GM12878 (cell line): ENCODE measurements around the gene STEAP4.

Experiments used
- CEBPZ ChIP-seq: fragments of 150-350 bp; IDR thresholded peaks from 2 replicates; pipeline ENCODE4 v1.6.1; 2016; ENCODE audit warnings: low read depth, low read length
- ELK1 ChIP-seq: IDR thresholded peaks from 2 replicates; pipeline ENCODE4 v1.6.1; 2012; ENCODE audit warnings: low read depth, low read length, improper control_type of control experiment
- EP300 ChIP-seq, 2 experiments: fragments of 150-350 bp in 1 of 2; IDR thresholded peaks; 2 replicates each; pipeline ENCODE4 v1.6.1; 2011 to 2012; ENCODE audit warnings: low read depth in 2 of 2, low read length in 2 of 2, borderline replicate concordance in 1 of 2, improper control_type of control experiment in 1 of 2, inconsistent platforms in 1 of 2; ENCODE audit not compliant: control insufficient read depth in 1 of 2
- JUNB ChIP-seq: IDR thresholded peaks from 2 replicates; pipeline ENCODE4 v1.6.1; 2016; ENCODE audit warnings: antibody characterized with exemption, mild to moderate bottlenecking
- NR2C2 ChIP-seq: IDR thresholded peaks from 2 replicates; pipeline ENCODE4 v1.6.1; 2011; ENCODE audit warnings: borderline replicate concordance, low read depth; ENCODE audit not compliant: control insufficient read depth, insufficient read length
- POLR2A ChIP-seq: IDR thresholded peaks from 2 replicates; pipeline ENCODE4 v1.6.1; 2011; ENCODE audit warnings: low read depth, mild to moderate bottlenecking, low read length
- POLR2AphosphoS5 ChIP-seq: IDR thresholded peaks from 2 replicates; pipeline ENCODE4 v1.6.1; 2011; ENCODE audit warnings: mild to moderate bottlenecking, low read length, inconsistent platforms
- RAD21 ChIP-seq: IDR thresholded peaks from 2 replicates; pipeline ENCODE4 v1.6.1; 2011; ENCODE audit warnings: mild to moderate bottlenecking, low read depth, low read length, moderate library complexity; ENCODE audit not compliant: insufficient read depth
- TCF12 ChIP-seq: IDR thresholded peaks from 2 replicates; pipeline ENCODE4 v1.6.1; 2011; ENCODE audit warnings: low read depth, mild to moderate bottlenecking, low read length
- TF ChIP-seq, protein P1 (sequence below), 3 experiments: IDR thresholded peaks in 2 of 3; conservative IDR thresholded peaks in 1 of 3; 2 replicates each; pipeline ENCODE4 v1.5.1; 2011; ENCODE audit warnings: low read depth in 3 of 3, low read length in 3 of 3, mild to moderate bottlenecking in 3 of 3, control low read depth in 2 of 3, moderate library complexity in 2 of 3, inconsistent platforms in 1 of 3, mixed read lengths in 1 of 3; ENCODE audit not compliant: control insufficient read depth in 2 of 3, insufficient read depth in 1 of 3; ENCODE audit errors: extremely low read depth in 1 of 3
- TF ChIP-seq, protein P2 (sequence below): fragments of 450-650 bp; IDR thresholded peaks from 2 replicates; pipeline ENCODE4 v1.6.1; 2016; ENCODE audit warnings: mild to moderate bottlenecking

DNA sequence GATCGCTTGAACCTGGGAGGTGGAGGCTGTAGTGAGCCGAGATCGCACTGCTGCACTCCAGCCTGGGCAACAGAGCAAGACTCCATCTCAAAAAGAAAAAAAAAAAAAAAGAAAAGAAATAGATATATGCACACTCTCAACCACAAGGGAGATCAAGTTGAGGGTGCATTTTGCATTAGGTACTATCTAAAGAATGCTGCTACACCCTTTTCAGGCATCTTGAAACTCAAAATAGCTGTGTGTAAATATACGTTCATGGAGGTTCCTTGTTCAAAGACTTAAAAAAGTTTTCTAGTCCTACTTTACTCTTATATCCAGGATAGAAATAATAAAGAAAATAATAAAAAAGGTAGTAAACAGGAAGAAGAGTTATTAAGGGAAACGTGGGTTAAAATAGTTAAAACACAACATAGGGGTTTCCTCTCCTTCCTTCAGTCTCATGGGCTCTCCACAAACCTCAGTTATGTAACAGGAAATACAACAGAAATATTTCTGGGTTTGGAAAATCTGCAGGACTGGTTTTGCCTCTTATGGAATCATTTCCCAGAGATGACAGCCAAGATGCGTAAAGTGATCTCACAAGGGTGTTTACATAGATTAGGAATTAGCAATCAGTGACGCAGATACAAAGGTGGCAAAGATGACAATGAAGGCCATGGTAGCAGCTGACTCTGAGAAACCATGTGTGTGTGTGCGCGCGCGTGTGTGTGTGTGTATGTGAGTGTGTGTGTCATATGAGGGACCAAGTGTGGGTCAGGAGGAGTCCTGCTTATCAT lies 15.1 kb downstream of the STEAP4 start:
- TF ChIP-seq JUNB, result no peak
- no peak for TF ChIP-seq RAD21
- TF ChIP-seq, protein P1, sequence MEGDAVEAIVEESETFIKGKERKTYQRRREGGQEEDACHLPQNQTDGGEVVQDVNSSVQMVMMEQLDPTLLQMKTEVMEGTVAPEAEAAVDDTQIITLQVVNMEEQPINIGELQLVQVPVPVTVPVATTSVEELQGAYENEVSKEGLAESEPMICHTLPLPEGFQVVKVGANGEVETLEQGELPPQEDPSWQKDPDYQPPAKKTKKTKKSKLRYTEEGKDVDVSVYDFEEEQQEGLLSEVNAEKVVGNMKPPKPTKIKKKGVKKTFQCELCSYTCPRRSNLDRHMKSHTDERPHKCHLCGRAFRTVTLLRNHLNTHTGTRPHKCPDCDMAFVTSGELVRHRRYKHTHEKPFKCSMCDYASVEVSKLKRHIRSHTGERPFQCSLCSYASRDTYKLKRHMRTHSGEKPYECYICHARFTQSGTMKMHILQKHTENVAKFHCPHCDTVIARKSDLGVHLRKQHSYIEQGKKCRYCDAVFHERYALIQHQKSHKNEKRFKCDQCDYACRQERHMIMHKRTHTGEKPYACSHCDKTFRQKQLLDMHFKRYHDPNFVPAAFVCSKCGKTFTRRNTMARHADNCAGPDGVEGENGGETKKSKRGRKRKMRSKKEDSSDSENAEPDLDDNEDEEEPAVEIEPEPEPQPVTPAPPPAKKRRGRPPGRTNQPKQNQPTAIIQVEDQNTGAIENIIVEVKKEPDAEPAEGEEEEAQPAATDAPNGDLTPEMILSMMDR (IDR thresholded peaks at IDR 0.05 in 2 of 3, conservative IDR thresholded peaks at IDR 0.05 in 1 of 3; ENCODE audit: control insufficient read depth in 2 of 3, extremely low read depth in 1 of 3, insufficient read depth in 1 of 3, low read depth in 3 of 3, low read length in 3 of 3), result no peak
- TF ChIP-seq CEBPZ, result no peak
- no peak for TF ChIP-seq TCF12
- no peak for TF ChIP-seq POLR2A
- no peak for TF ChIP-seq ELK1
- no peak for TF ChIP-seq POLR2AphosphoS5
- no peak for TF ChIP-seq EP300 (IDR thresholded peaks at IDR 0.05; ENCODE audit: borderline replicate concordance in 1 of 2, control insufficient read depth in 1 of 2, low read depth in 2 of 2, low read length in 2 of 2)
- TF ChIP-seq, protein P2, sequence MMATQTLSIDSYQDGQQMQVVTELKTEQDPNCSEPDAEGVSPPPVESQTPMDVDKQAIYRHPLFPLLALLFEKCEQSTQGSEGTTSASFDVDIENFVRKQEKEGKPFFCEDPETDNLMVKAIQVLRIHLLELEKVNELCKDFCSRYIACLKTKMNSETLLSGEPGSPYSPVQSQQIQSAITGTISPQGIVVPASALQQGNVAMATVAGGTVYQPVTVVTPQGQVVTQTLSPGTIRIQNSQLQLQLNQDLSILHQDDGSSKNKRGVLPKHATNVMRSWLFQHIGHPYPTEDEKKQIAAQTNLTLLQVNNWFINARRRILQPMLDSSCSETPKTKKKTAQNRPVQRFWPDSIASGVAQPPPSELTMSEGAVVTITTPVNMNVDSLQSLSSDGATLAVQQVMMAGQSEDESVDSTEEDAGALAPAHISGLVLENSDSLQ, result no peak
- no peak for TF ChIP-seq NR2C2
